Hepatocyte (in vitro differentiated cells): ENCODE data around the gene TTC32. TPM values are rescaled to one million over a fixed set of nuclear protein-coding genes. Genes with fewer than 3 reads are reported as not detected.

Experiments used
- DNase-seq: peaks from one replicate; pipeline ENCODE4 v3.0.0-alpha.2; 2016; ENCODE audit warnings: low spot score
- H2AFZ ChIP-seq: fragments of 200-600 bp; sonication (generic); 2 replicates; pipeline ENCODE4 v1.6.0; 2016; ENCODE audit warnings: antibody characterized with exemption, mild to moderate bottlenecking
- H3K27ac ChIP-seq: fragments of 200-600 bp; sonication (generic); 2 replicates; pipeline ENCODE4 v1.5.1; 2016; ENCODE audit warnings: mild to moderate bottlenecking
- H3K27me3 ChIP-seq: fragments of 200-600 bp; sonication (generic); 2 replicates; pipeline ENCODE4 v1.6.1; 2016
- H3K36me3 ChIP-seq: fragments of 200-600 bp; sonication (generic); replicated peaks from 2 replicates; pipeline ENCODE4 v1.5.1; 2016; ENCODE audit warnings: low read depth; ENCODE audit not compliant: insufficient read depth
- H3K4me1 ChIP-seq: fragments of 200-600 bp; sonication (generic); 2 replicates; pipeline ENCODE4 v1.5.1; 2016; ENCODE audit warnings: mild to moderate bottlenecking, moderate library complexity; ENCODE audit not compliant: insufficient read depth
- H3K4me2 ChIP-seq: fragments of 200-600 bp; sonication (generic); 2 replicates; pipeline ENCODE4 v1.6.0; 2016
- H3K4me3 ChIP-seq: fragments of 200-600 bp; sonication (generic); 2 replicates; pipeline ENCODE4 v1.5.1; 2016; ENCODE audit warnings: mild to moderate bottlenecking
- H3K79me2 ChIP-seq: fragments of 200-600 bp; sonication (generic); 2 replicates; pipeline ENCODE4 v1.6.0; 2017; ENCODE audit warnings: mild to moderate bottlenecking
- H3K9me2 ChIP-seq: fragments of 200-600 bp; sonication (generic); replicated peaks from 2 replicates; pipeline ENCODE4 v1.6.0; 2017; ENCODE audit warnings: mild to moderate bottlenecking; ENCODE audit not compliant: insufficient read depth
- H3K9me3 ChIP-seq: fragments of 200-600 bp; sonication (generic); 2 replicates; pipeline ENCODE4 v1.5.1; 2016; ENCODE audit warnings: low read depth, mild to moderate bottlenecking
- H4K20me1 ChIP-seq: fragments of 200-600 bp; sonication (generic); 2 replicates; pipeline ENCODE4 v1.6.0; 2016; ENCODE audit warnings: mild to moderate bottlenecking; ENCODE audit not compliant: insufficient read depth, poor library complexity, severe bottlenecking
- EZH2 ChIP-seq: fragments of 200-600 bp; sonication (generic); IDR thresholded peaks from 2 replicates; pipeline ENCODE4 v1.6.1; 2016; ENCODE audit warnings: antibody characterized with exemption, mild to moderate bottlenecking, borderline replicate concordance
- EZH2phosphoT487 ChIP-seq: fragments of 200-600 bp; sonication (generic); IDR thresholded peaks from one replicate; pipeline ENCODE4 v1.6.1; 2018; ENCODE audit warnings: antibody characterized with exemption, mild to moderate bottlenecking, low read depth, moderate library complexity; ENCODE audit not compliant: unreplicated experiment, severe bottlenecking
- WGBS: methylation state at CpG from one replicate; pipeline ENCODE4 v1.1.6; 2016; ENCODE audit warnings: low lambda C conversion rate; ENCODE audit errors: missing lambda C conversion rate; 5-methylcytosine and 5-hydroxymethylcytosine counted together
- polyA plus RNA-seq: library from polyadenylated mRNA; unstranded; fragments of >200 nt; fragmentation: Nextera tagmentation; extraction: Ambion mirVana; gene quantifications from 2 replicates; pipeline ENCODE4 v1.2.1, GENCODE V29; 2016
- total RNA-seq: library from RNA; depleted of rRNA; stranded (reverse); fragments of >200 nt; gene quantifications from 2 replicates; pipeline ENCODE4 v1.2.3, GENCODE V29; 2014
- TF ChIP-seq, protein P1 (sequence below): fragments of 200-600 bp; sonication (generic); IDR thresholded peaks from 2 replicates; pipeline ENCODE4 v1.5.1; 2016; ENCODE audit warnings: antibody characterized with exemption, mild to moderate bottlenecking; ENCODE audit not compliant: poor library complexity

Gene TTC32
- total and polyA plus RNA-seq, 2 experiments from 2014 or later: 18.4 to 22.4 TPM

- no peaks in the 10 kb centered on the region for H3K4me1 ChIP-seq
- no peaks in the 10 kb centered on the region for H3K27me3 ChIP-seq
- no peaks in the 10 kb centered on the region for H3K36me3 ChIP-seq
- no peaks in the 10 kb centered on the region for H3K9me3 ChIP-seq
- H4K20me1 ChIP-seq: no peaks in the 10 kb centered on the region
- WGBS: 86% methylated on average over 9 of the region's 9 CpGs
- no peaks in the 10 kb centered on the region for H3K9me2 ChIP-seq
- H3K79me2 ChIP-seq: no peaks in the 10 kb centered on the region
- no peak overlapping the region for H3K4me2 ChIP-seq
- no peak overlapping the region for H3K4me3 ChIP-seq
- H3K27ac ChIP-seq: no peak overlapping the region
- no peak overlapping the region for H2AFZ ChIP-seq
- TF ChIP-seq EZH2phosphoT487: no peak
- TF ChIP-seq EZH2: no peak
- TF ChIP-seq, protein P1, sequence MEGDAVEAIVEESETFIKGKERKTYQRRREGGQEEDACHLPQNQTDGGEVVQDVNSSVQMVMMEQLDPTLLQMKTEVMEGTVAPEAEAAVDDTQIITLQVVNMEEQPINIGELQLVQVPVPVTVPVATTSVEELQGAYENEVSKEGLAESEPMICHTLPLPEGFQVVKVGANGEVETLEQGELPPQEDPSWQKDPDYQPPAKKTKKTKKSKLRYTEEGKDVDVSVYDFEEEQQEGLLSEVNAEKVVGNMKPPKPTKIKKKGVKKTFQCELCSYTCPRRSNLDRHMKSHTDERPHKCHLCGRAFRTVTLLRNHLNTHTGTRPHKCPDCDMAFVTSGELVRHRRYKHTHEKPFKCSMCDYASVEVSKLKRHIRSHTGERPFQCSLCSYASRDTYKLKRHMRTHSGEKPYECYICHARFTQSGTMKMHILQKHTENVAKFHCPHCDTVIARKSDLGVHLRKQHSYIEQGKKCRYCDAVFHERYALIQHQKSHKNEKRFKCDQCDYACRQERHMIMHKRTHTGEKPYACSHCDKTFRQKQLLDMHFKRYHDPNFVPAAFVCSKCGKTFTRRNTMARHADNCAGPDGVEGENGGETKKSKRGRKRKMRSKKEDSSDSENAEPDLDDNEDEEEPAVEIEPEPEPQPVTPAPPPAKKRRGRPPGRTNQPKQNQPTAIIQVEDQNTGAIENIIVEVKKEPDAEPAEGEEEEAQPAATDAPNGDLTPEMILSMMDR: no peak
- no peak for DNase-seq
Measured at GRCh38 chr2:19911808-19912509, 10.2 kb upstream of the TTC32 start.

- H2AFZ ChIP-seq: peak overlapping the region; percentile 94
- H3K9me2 ChIP-seq: no peaks in the 10 kb centered on the region
- H3K27ac ChIP-seq: peak overlapping the region; percentile 96
- H4K20me1 ChIP-seq: peaks cover 9% of the 10 kb centered on the region
- H3K4me2 ChIP-seq: peak overlapping the region; percentile 81
- H3K79me2 ChIP-seq: peaks cover 41% of the 10 kb centered on the region
- WGBS: 6% methylated on average over 21 of the region's 21 CpGs
- DNase-seq: no peak
- H3K36me3 ChIP-seq: no peaks in the 10 kb centered on the region
- H3K9me3 ChIP-seq: no peaks in the 10 kb centered on the region
- peak overlapping the region; percentile 87 for H3K4me3 ChIP-seq
- H3K4me1 ChIP-seq: peaks cover 17% of the 10 kb centered on the region
- H3K27me3 ChIP-seq: no peaks in the 10 kb centered on the region
- TF ChIP-seq EZH2: no peak
- TF ChIP-seq EZH2phosphoT487: no peak
- TF ChIP-seq, protein P1: no peak
Measured at GRCh38 chr2:19902216-19902740, 495 bp upstream of the TTC32 start.

GRCh38 chr2:19900931-19901441, 797 bp downstream of the TTC32 start:
- peak overlapping the region; percentile 81 for H3K4me2 ChIP-seq
- no peaks in the 10 kb centered on the region for H3K27me3 ChIP-seq
- H3K9me2 ChIP-seq: no peaks in the 10 kb centered on the region
- no peaks in the 10 kb centered on the region for H3K9me3 ChIP-seq
- peak overlapping the region; percentile 87 for H3K4me3 ChIP-seq
- DNase-seq: no peak
- no peak for TF ChIP-seq EZH2
- TF ChIP-seq, protein P1: no peak
- TF ChIP-seq EZH2phosphoT487: no peak
- H4K20me1 ChIP-seq: peaks cover 9% of the 10 kb centered on the region
- H2AFZ ChIP-seq: peak overlapping the region; percentile 94
- peaks cover 54% of the 10 kb centered on the region for H3K79me2 ChIP-seq
- H3K36me3 ChIP-seq: no peaks in the 10 kb centered on the region
- peaks cover 17% of the 10 kb centered on the region for H3K4me1 ChIP-seq
- H3K27ac ChIP-seq: peak overlapping the region; percentile 96
- WGBS: 2% methylated on average over 26 of the region's 26 CpGs
